EH (cell line): ENCODE results near the gene SPOCK1.
A peak's percentile ranks its signal among the peaks of the same experiment; 100 is the strongest.
"Not testable (repeated sequence)": the region's sequence is repeated elsewhere in the genome, so short reads cannot be mapped to it uniquely, and the experiment has no call there.

Experiments
- DNase-seq: peaks from one replicate; pipeline ENCODE4 v3.0.0-alpha.2; 2015; ENCODE audit warnings: low read depth

SPOCK1 gene

DNA sequence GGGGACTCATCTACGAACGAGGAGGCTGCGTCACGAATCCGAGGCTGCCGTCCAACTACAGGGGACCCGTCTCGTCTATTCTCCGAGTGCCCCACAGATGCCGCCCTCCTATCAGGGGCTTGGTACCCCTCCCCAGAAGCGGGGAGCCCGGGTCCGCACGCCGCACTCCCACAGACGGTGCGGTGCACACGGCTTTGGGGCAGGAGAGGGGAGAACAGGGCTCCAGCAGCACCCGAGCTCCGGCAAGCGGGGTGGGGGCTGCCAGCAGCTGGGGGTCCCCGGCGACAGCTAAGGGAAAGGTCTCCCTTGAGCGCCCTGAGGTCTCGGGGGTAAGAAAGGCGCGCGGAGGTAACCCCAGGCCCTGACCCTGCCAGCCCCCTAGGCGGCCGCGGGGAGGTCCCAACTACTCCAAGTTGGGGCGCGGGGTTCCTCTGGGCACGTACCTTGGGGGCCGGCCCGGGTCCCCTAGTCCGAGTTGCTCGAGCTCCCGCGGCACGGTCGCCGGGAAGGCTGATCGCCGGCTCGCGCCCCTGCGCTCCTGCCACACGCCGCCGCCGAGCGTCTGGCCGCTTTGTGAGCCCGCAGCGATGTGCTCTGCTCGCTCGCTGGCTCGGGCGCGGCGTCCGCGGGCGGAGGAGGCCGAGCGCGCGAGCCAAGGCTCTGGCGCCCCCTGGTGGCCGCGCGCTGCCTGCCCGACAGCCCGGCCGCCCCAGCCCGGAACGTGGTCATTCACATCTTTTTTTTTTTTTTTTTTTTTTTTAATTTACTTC lies at the start of gene SPOCK1:
TSS of gene SPOCK1 (minus strand) at position 591 of the 770 bp plus-strand sequence.
- DNase-seq: peak; percentile 82

DNA sequence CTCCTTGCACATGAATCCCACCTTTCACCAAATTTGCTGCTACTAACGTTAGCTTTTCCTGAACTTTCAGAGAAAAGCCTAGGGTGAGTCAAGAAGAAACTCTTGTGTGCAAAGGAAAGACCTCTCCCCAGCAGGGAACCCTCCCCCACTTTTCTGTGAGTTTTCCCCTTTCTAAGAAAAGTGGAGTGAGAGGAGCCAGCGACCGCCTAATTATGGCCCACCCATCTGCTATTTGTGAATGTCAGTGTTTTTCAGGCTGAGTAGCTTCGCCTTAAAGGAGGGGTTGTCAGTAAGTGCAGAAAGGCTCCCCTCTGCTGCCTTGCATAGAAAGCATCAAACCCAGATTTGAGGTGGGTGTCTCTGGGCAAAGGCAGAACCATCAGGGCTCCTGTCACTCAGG lies 46.8 kb upstream of the SPOCK1 start:
- DNase-seq: no peak

GRCh38 chr5:137535449-137535848 lies 36.3 kb upstream of the SPOCK1 start:
- not testable (repeated sequence) for DNase-seq

DNA sequence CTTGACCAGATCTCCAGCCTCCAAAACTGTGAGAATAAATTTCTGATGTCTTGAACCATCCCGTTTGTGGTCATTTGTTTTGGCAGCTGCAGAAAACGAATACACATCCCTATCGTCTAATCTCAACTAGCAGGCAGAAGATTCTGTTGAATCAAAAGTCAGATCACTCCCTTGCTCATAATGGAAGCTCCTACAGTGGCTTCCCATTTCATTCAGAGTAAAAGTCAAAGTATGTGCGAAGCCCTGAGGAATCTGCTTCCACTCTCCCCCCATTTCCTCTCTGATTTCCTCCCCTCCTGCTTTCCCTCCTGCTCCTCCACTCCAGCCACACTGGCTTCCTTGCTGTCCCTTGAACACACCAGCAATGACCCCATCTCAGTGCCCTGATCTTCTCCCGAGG lies 34.8 kb upstream of the SPOCK1 start:
- no peak for DNase-seq

- DNase-seq: no peak
Observed at GRCh38 chr5:137531266-137531665, 32.1 kb upstream of the SPOCK1 start.

- DNase-seq: no peak
Observed at GRCh38 chr5:137521246-137521645, 22.1 kb upstream of the SPOCK1 start.

DNA sequence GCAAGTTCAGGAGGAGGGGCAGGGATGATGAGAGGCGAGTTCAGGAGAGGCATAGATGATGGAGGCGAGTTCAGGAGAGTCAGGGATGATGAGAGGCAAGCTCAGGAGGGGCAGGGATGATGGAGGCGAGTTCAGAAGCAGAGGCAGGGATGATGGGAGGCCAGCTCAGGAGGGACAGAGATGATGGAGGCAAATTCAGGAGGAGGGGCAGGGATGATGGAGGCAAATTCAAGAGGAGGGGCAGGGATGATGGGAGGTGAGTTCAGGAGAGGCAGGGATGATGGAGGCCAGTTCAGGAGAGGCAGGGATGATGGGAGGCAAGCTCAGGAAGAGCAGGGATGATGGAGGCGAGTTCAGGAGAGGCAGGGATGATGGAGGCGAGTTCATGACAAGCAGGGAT lies 17.8 kb upstream of the SPOCK1 start:
- no peak for DNase-seq

GRCh38 chr5:137516251-137516797 lies 17.2 kb upstream of the SPOCK1 start:
- DNase-seq: no peak

DNA sequence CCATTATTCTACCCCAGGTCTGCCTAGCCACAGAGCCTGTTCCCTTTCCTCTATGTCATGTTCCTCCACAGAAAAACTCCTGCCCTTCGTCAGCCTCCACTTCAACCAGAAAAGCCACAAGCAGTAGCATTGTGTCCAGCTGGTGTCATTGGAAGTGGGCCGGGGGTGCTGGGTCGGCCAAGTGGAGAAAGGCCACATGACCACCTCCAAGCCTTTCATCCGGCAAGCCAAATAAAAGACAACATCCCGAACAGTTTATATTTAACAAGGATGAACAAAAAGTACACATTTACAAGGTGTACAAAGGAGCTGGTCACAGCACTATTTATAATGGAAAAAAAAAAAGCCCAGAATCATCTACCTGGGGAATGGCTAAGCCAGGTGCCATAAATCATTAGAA lies 16.1 kb upstream of the SPOCK1 start:
- no peak for DNase-seq

DNA sequence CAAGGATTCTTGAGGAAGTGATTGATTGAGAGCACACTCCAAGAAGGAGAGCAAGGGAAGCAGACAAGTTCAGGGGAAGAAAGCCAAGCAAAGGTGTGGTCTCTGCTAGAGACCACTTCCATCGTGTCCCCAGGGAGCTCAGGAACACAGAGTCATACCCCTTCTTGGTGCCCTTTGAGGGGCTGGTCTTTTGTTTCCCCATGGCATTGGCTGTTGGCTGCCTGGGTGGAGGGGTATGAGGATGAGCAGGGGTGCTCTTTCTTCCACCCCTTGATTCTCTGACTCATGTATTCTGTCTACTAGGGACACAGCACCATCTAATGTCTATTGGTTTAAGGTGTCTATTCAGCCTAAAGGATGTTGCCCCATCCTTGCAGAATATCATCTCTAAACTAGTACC lies 11.5 kb upstream of the SPOCK1 start:
- DNase-seq: no peak

DNA sequence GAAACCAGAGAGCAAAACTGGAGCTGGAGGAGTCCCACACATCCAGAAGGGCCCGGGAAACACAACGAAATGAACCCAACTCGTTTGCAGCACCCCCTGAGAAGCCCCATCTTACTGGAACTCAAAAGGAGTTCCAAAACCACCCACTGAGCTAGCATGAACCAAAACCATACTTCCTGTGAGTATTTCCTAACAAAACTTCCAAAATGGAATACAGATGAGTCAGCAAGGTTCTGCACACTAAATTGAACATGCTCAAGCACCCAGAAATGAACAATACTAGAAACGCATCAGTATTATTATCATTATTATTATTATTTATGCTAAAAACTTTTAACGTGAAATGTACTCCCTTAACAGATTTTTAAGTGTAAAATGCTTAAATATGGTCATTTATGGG lies 8.0 kb upstream of the SPOCK1 start:
- peak; percentile 11 for DNase-seq

- DNase-seq: no peak
Observed at GRCh38 chr5:137506296-137506695, 7.2 kb upstream of the SPOCK1 start.

DNA sequence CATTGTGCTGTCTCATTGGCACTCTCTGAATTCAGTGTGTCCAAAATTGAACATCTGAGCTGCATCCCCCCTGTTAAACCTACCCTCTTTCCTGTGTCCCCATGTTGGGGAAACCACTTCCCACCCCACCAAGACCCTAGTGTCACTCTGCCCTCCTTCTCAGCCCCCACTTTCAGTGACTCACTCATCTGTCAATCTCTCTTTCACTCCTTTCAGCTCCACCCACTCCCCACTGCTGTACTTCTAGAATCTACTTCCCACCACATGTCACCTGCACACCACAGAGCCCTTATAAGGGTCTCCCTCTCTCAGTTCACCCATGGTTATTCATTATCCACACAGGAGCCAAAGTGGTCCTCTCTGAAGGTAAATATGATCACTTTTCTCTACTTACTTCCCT lies 5.8 kb upstream of the SPOCK1 start:
- no peak for DNase-seq

- no peak for DNase-seq
Observed at GRCh38 chr5:137503456-137503855, 4.3 kb upstream of the SPOCK1 start.

- DNase-seq: no peak
Observed at GRCh38 chr5:137502632-137503031, 3.5 kb upstream of the SPOCK1 start.

DNA sequence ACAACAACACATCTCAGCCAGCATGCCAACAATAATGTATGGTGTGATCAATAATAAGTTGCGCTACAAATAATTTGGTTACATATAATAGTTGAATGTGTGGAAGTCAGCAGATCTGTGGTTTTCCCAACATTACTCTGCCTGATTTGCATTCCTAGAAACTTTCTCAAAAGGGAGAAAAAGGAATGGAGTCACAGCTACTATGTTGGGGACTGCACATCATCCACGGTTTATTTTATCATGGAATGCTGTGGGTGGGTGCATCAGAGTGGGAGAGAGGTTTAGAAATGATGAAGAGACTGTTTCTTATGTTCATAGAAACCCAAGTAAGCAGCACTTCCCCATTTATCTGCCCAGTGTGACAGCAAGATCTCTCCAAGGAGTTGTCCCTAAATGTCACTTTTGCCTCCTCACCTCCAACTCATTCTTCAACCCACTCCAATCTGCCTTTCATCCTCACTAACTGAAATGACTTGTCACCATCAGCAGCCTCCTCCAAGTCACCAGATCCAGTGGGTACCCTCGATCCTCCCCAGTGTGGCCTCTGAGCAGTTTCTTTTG lies 2.8 kb upstream of the SPOCK1 start:
- DNase-seq: peak; percentile 51

DNA sequence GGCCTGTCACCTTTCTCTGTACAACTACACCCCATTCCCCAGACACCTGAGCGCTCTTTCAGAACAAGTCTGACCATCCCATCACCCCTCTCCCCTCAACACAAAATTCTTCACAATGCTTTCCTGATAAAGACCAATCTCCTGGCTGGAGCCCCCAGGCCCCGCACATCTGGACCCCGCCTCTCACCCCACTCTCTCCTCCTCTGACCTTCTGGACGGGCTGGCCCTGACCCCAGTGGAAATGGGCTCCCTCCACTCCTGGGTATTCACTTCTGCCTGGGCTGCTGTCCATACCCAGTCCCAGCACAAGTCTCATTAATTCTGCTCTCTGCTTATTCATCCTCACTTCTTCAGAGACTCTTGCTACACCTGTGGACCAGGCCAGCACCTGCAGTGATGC lies 2.1 kb upstream of the SPOCK1 start:
- DNase-seq: no peak

- DNase-seq: no peak
Observed at GRCh38 chr5:137500615-137501225, 1.6 kb upstream of the SPOCK1 start.

GRCh38 chr5:137499506-137499847 lies 351 bp upstream of the SPOCK1 start:
- DNase-seq: not testable (repeated sequence)

GRCh38 chr5:137498301-137498735 lies 808 bp downstream of the SPOCK1 start:
- DNase-seq: peak; percentile 34

- no peak for DNase-seq
Observed at GRCh38 chr5:137497396-137498290, 1.5 kb downstream of the SPOCK1 start.

DNA sequence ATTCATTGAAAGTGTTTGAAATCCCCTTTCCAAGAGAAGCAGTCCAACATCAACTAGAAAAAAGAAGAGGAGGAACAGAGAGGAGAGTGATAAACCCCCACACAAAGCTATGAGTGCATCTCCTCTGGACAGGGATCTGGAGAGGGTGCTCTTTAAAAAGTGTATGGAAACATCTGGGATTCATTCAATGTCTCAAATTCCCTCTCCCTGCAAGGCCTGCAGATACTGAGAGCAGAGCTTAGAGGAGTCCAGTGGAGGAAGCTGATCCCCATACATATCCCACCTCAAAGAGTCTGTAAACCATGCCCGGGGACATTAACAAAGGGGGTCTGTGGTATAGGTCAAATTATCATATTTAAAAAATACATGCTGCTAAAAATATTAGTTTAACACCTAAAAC lies 2.2 kb downstream of the SPOCK1 start:
- peak; percentile 51 for DNase-seq
